NCI-H1092 treated with DMSO at 0.1 percent for 48 hours (cell line): ENCODE measurements around the gene QKI.
"Not testable (repeated sequence)": the region's sequence is repeated elsewhere in the genome, so short reads cannot be mapped to it uniquely, and the experiment has no call there.

Experiments
- DNase-seq: peaks from one replicate; lab custom pipeline; 2025; lab: John Stamatoyannopoulos, UW

The QKI gene

DNA sequence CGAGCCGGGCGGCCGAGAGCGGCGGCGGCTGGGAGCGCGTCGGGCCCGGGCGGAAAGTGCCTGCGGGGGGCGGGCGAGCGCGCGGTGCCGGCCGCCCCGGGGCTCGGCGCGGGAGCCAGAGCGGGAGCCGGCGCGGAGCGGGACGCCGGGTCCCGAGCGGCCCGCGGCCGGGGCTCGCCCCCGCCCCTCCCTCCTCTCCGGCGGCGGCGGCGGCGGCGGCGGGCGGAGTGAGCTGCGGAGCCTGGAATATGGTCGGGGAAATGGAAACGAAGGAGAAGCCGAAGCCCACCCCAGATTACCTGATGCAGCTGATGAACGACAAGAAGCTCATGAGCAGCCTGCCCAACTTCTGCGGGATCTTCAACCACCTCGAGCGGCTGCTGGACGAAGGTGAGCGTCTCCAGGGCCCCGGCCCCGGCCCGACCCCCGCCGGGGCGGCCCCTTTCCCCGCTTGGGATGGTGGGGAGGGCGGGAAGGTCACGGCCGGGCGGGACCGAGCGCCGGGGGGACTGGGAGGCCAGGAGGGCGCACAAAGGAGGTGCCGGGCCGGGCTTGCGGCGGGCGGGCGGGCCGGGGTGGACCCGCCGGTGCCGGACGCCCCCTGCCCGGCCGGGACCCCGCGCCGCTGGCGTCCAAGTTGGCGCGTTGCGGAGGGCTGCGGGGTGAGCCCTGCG lies 565 bp downstream of the QKI start:
- peak; percentile 63 for DNase-seq

DNA sequence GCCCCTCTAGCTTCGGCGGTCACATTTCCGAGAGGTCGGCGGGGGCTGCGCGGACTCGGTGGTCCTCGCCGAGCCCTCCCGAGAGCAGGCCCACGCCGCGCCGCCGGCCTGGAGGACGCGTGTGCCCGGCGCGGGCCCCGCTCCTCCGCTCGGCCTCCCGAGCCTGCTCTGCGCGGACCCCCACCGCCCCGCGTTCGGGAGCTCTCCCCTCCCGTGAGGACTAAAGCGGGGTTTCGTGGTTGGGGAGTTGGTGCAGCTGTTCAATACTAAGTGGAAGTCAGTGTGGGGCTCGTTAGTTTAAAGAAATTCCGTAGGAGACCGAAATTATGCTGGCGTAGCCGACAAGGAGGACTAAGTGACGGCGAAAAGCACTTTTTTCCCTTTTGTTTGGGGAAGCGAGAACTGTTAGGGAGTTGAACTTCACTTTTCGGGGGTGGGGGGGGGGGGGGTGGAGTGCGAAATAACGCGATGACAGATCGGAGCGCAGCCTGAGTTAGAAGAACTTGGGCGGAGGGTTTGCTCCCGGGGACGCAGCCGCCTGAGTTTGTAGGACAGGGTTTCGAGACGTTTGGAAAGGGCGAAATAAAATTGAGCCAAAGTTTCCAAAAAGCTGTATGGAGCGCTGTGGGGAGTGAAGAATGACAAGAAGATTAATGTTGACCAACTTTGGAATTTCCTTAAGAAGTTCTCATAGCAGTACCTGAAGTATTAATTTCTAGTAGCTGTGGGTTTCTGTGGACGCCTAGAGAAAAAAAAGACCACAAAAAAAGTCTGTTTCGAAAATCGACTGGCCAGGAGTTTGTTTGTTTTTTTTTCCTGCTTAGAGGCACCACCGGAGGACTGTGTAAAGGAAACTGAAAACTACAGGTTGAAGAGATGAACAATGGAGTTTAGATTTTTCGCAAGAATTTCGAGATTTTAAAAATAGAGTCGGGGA lies 1.4 kb downstream of the QKI start:
- no peak for DNase-seq

DNA sequence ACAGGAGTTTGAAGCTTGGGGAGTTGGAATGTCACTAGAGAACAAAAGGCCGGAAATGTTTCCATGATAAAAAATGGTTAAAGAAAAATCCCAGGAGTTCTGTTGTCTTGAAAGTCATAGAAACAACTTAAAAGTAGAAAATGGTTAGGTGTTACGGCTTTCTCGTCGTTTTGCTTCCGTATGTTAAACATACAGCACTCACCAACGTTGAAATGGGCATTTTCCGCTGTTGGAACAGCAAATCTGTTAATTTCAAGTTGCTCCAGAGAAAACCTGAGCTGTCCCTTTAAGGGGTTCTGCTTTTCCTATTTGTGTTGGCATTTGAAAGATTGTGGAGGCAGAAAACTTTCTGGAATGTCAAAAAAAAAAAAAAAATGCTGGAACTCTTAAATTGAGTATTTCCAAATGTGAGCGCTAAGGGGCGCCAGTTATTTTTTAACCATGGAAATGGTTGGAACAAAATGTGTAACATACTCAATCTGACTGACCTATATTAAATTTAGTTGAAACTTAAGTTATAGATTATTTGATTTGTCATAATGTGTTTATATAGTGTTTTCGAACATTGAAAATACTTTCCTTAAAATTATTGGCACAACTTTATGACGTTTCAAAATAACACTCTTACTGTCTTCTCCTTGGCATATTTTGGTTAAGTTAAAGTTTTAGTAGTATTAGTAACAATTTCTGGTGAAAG lies 2.2 kb downstream of the QKI start:
- DNase-seq = peak; percentile 59

DNA sequence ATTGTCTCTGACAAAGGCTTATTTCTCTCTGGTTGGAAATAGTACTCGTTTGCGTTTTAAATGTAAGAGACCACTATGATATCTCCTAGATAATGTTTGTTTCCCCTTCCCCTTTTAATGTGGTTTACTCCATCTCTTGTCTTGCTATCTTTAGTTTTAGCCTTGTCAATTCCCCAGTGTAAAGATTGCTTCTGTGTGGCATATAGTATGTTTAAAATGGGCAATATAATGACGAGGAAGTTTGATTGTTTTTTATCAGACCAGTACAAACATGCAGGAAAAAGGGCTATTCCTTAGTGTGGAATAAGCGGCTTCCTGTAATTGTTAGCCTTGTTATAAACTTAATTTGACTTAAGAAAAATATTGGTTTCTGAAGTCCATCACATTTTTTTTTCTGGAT lies 3.1 kb downstream of the QKI start:
- DNase-seq = no peak

DNA sequence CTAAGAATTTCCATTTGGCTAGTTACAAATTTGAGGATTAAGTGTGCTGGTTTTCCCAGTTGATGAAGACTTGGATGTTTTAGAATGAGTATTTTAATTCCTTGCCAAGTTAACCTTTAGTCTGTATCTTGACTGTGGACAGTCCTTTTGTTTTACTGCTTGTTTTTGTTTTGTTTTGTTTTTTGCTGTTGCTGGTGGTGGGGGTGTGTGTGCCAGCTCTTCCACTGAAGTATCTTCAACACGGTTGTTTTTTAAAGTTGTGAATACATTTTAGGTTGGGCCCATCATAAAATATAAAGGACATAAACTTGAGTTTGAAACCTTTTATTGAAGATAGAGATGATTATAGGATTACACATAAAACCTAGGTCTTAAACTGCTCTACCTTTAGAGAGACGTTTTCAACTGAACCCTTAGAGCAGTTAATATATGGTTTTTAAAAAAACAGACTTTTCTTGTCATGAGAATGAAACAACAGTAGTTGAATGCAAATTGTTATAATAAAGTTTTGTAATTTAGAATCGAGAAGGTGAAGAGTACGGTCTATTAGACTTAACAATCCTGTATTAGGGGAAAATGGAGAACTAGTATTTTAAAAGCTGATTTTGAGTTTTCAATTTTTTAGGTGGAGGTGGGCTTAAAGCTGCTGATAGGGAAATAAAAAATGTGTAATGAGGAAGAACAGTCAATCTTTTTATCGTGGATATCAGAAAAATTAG lies 4.0 kb downstream of the QKI start:
- DNase-seq = no peak

DNA sequence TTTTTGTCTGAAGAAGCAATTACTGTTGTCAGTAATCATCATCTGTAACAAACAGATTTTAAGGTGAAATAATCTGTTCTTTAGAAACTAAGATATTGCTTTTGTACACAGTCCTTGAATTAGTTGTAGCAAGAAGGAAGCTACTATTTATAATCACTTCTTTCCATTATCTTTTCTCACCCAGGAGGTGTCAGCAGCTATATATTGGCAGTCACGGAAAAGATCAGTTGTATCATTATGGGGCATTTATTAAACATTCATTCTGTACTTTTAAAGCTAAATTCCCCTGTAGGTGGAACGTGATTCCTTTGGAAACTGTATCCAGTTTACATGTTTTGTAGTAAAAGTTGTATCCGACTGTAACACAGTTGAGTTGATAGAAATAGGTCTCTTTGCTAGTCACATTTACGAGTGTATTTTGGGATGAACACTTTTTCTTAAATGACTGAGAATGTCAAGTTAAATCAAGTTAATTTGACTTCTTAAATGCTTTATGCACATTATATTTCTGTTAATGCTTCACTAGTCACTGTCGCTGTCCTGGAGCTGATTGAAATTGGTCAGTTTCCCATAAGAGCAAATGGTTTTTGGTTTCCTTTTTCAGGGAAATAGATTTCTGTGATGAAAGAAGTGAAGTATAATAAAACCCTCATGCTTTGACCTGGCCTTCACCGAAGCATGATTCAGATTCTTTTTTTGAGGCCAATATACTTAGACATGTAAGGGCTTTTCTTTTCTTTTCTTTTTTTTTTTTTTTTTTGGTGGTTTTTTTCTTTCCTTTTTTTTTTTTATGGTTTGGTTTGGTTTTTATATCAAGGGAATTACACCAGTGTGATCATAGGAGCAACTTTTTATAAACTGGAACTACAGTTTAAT lies 5.1 kb downstream of the QKI start:
- no peak for DNase-seq

DNA sequence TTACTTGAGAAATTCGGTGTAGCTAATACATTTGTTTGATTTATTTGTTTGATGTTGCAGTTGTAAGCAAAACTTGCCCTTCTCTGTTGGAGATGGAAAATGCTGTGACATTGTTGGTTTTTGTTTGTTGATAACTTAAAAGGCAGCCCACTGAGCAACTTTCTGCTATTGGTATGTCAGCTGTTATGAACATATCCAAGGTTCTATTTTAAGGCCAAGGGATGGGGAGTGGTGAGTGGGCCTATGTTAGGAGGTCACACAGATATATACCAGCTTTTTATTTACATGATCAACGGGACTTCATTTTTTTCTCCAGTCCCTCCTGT lies 5.7 kb downstream of the QKI start:
- no peak for DNase-seq

DNA sequence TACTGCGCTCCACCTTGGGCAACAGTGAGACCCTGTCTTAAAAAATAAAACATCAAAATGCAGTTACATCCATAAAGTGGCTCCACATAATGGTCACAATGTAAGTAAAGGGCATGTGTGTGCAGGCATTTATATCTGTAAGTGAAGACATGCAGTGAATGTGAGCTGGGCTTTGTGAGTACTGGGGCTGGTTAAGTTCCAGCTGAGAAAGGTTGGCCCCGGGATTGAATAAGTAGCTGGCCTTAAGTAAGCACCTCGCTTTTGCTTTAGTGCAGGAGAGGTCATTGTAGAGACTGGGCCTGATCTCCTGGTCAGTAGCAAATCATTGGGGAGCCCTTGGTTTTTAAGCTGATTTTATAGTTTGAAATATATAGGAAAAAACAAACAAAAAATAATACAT lies 8.0 kb downstream of the QKI start:
- no peak for DNase-seq

DNA sequence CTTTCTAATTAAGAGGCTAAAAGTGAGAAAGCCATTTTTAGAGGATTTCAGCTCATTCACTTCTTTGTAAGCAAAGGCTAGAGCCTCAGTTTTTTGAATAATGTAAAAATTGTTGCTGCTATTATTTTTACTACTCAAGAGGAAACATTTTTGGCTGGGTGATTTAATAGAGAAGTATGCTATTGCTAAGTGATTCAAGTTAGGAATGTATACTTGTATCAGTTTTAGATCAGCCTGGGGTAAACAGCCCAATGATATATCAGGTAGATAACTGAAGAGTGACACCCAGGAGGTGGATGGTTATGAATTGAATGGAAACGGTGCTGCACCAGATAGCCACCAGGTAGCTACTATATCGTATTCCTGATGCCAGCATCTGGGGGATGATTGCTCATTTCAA lies 9.2 kb downstream of the QKI start:
- DNase-seq = no peak

DNA sequence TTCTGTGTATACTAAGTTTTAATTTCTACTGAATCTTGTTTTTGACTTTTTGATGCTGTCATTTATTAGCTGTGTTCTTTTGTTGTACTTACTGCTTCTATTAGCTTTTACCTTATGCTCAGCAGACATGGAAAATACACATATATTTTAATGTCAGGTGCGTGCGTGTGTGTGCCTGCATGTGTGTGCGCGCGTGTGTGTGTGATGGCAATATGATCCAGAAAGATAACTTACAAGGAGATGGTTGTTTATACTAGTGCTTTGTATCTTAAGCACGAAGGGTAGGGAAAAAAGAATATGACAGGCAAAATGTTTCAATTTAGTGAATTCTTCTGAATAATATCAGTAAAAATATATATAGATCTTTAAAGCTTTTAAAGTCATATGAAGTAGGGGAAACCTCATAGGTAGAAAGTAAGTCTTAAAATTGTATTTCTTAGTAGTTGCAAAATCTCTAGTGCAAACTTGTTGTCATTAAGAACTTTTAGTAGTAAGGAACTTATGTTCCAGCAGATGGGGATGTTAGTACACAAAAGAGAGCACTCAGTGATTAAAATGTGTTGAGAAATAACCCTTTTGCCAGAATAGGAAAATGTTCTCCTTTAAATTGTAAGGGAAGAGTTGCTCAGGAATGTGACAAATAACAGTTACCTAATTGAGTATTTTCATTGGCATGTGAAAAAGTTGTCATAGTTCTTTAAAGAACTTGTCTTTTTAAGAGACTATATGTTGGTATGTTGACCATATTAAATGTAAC lies 13.2 kb downstream of the QKI start:
- peak; percentile 14 for DNase-seq

DNA sequence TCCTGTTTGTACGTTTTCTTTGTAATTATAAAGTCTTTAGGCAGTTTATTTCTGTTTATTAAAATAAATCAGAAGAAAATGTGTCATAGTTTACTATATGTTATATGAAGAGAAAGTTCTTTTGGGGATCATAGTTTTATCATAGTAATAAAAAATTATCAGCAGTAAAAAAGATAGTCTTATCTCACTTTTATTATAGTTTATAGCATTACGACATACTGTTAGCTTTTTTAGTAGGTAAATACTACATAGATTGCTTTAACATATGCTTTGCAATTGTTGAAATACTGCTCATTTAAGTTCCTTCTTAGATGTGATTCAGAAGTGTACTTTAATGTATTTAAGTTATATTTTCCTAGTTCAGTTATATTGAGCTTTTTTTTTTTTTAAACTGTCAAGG lies 13.9 kb downstream of the QKI start:
- no peak for DNase-seq

DNA sequence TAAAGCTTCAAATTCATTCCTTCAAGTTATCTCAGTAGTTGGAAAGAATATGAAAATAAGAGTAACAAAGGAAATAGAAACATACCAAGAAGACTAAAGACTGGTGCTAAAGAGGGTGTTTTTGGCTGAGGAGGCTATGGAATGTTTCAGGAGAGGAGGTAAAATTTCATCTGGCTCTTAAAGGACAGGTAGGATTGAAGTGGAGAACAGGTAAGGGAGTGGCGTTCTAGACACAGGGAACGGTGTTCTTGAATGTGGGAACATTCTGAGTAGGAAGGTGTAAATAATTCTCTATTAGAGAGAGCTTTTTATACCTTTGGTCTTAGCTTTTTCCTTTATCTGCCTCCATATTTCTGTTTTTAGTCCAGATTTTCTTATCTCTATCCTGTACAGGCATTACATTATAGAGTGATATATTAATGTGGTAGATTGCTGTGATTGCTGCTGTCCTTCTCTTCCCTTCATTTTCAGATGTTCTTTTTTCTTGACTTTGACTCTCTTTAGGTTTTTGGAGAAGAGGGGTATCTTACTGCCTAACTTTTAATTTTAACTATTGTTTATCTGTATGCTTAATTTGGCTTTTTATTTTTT lies 15.4 kb downstream of the QKI start:
- DNase-seq = no peak

DNA sequence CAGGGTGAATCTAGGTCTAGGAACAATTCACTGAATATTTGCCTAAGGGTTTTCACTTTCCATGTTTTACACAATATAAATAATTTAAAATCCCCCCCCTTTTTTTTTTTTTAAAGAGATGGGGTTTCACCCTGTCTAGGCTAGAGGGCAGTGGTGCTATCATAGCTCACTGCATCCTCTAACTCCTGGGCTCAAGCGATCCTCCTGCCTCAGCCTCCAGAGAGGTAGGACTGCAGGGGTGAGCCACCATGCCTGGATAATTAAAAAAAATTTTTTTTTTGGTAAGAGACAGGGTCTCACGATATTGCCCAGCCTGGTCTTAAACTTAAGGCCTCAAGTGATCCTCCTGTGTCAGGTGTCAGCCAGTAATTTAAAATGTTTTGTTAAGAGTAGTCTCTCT lies 17.8 kb downstream of the QKI start:
- DNase-seq = no peak

DNA sequence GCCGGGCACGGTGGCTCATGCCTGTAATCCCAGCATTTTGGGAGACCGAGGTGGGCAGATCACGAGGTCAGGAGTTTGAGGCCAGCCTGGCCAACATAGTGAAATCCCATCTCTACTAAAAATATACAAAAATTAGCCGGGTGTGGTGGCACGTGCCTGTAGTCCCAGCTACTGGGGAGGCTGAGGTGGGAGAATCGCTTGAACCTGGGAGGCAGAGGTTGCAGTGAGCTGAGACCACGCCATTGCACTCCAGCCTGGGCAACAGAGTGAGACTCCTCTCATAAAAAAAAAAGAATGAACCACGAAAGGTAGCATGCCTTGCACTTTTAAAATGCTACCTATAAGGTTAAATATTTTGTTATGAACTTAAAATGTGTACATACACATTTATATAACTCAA lies 19.0 kb downstream of the QKI start:
- DNase-seq = not testable (repeated sequence)

DNA sequence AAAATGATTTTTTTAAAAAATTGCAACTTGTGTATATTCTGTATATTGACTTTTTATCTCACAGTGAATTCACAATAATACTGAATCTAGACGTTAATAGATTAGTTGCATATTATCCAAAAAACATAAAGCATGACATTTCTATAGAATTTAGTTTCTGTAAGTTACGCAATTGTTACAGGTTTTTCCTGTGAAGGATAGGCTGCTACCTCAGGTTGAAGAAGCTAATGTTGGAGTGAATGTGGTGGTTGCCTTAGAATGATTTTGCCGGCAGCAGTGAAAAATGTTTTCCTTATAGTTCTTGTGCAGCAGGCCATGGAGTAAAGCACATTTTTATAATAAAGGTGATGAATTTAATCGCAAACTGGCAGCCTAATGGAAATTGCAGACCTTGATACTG lies 20.5 kb downstream of the QKI start:
- no peak for DNase-seq

DNA sequence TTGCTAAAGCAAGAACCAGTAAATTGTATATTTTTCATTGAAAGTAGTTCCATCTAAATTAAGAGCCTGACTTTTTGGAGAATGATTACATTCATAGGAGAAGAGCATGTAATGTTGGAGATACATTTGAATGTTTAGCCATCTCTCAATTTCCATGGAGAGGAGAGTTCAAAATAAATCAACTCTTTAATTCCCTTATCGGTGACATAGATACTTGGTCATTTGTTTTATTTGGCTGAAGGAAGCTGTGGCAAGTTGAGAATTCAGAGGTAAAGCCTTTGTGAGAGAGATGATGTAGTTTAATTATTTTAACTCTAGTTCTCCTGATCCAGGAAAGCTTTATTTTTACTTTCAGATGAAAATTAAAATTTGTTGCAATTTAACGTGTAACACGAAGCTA lies 22.3 kb downstream of the QKI start:
- no peak for DNase-seq

DNA sequence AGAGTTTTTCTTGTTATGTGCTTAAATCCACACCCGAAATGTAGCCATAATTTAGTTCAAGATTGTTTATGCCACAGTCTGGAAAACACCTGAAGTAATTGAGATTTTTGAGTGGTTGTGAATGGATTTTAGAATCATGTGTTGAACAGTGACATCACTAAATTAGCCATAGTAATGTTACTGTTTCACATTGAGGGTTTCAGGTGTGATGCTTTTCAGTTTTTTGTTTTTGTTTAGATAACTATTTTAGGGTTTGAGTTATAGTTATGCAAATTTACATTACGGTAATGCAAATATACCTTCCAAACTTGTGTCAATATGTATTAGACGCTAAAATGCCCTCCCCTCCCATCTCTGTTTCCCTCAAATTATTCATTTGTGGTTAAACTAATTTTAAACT lies 22.9 kb downstream of the QKI start:
- no peak for DNase-seq

DNA sequence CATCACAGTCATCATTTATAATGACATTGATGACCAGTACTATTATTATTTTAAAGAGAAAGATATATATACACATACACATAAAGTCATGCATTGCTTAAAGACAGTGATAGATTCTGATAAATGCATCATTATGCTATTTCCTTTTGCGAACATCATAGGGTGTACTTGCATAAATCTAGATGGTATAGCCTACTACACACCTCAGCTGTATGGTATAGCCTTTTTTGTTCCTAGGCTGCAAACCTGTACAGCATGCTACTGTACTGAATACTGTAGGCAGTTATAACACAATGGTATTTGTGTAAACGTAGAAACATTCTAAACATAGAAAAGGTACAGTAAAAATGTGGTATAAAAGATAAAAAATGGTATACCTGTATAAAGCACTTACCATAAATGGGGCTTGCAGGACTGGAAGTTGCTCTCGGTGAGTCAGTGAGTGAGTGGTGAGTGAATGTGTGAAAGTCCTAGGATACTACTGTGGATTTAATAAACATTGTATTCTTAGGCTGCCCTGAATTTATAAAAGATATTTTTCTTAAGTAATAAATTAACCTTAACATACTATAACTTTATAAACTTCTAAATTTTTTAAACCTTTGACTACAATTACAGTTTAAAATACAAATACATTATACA lies 23.9 kb downstream of the QKI start:
- no peak for DNase-seq

DNA sequence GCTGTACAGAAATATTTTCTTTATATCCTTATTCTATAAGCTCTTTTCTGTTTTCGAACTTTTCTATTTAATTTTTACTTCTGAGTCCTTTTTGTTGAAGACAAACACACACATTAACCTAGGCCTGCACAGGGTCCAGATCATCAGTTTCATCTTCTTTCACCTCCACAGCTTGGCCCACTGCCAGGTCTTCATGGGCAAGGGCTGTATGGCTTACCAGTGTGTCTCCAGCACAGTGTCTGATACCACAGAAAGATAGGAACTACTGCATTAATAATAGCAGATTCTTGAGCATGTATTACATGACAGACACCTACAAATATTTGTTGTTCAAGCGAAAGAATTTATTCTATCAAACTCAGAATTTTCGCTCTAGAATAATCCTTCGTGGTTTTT lies 24.4 kb downstream of the QKI start:
- peak; percentile 20 for DNase-seq

DNA sequence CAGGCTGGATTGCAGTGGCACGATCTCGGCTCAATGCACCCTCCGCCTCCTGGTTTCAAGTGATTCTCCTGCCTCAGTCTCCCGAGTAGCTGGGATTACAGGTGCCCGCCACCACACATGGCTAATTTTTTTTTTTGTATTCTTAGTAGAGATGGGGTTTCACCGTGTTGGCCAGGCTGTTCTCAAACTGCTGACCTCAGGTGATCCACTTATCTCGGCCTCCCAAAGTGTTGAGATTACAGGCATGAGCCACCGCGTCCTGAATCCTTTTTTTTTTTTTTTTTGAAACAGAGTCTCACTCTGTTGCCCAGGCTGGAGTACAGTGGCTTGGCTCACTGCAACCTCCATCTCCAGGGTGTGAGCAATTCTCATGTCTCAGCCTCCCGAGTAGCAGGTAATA lies 24.9 kb downstream of the QKI start:
- DNase-seq = not testable (repeated sequence)
